Subcutaneous adipose tissue (tissue), 4 donors: ENCODE measurements around the gene ELFN2. TPM values are rescaled to one million over a fixed set of nuclear protein-coding genes. Genes with fewer than 3 reads are reported as not detected.

Experiments
- total RNA-seq, 4 donors: library from RNA; depleted of rRNA; stranded (reverse); fragments of >200 nt; gene quantifications; one replicate each; pipeline ENCODE4 v1.1.0, GENCODE V29; 2016
- TF ChIP-seq, protein P1 (sequence below): fragments of 450-650 bp; IDR thresholded peaks from one replicate; pipeline ENCODE4 v1.5.1; 2016; ENCODE audit warnings: low read depth, mild to moderate bottlenecking, control low read depth, antibody characterized with exemption, moderate library complexity

Gene ELFN2
- total RNA-seq, 4 donors from 2014 or later: not detected

DNA sequence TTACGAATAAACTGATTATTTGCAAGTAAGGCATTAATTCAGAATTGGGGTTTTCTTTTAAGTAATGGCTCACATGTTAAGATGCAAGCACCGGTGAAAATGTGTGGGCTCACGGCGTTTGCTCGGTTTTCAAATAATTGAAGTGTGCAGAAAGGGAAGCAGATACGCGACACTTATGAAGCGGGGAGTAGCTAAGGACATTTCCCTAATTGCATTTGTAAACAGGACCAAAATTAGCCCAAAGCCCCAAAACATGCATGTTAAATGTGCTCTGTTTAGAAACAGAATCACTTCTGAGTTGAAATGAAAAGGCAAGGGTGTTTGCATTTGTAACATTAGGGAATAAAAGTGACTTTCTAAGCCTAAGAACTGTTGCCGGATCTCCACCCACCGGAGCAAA lies 61.3 kb downstream of the ELFN2 start:
- TF ChIP-seq, protein P1, sequence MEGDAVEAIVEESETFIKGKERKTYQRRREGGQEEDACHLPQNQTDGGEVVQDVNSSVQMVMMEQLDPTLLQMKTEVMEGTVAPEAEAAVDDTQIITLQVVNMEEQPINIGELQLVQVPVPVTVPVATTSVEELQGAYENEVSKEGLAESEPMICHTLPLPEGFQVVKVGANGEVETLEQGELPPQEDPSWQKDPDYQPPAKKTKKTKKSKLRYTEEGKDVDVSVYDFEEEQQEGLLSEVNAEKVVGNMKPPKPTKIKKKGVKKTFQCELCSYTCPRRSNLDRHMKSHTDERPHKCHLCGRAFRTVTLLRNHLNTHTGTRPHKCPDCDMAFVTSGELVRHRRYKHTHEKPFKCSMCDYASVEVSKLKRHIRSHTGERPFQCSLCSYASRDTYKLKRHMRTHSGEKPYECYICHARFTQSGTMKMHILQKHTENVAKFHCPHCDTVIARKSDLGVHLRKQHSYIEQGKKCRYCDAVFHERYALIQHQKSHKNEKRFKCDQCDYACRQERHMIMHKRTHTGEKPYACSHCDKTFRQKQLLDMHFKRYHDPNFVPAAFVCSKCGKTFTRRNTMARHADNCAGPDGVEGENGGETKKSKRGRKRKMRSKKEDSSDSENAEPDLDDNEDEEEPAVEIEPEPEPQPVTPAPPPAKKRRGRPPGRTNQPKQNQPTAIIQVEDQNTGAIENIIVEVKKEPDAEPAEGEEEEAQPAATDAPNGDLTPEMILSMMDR: no peak

DNA sequence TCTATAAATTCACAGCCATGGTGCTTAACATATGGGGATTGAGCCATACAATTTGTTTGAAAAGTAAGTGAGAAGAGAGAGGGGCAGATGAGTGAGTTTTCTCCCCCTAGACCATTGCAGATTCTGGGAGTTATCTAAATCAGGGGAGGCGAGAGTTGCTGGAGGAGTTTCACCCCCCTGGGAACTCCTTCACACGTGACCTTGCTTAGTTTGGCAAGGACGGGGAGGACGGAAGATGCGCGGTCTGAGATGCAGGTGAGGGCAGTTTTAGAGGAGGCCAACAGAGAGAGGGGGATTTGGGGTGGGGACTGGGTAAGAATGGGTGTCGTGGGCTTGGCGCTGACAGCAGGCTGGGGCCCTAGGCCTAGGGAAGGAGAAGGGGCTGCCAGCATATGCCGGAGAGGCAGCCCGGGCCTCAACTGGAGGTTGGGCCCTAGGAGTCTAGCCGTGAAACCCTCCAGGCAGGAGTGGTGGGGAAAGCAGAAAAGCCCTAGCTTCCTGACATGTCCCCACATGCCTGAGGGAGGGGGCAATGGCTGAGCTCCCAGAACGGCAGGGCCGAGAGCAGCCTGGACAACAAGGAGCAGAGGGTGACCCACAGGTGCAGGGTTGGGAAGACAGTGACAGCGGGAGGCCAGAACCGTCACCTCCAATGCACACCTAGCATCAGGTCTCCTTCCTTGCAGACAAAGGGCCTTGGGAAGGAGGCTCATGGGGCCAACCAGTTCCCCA lies 63.9 kb downstream of the ELFN2 start:
- TF ChIP-seq, protein P1: no peak

DNA sequence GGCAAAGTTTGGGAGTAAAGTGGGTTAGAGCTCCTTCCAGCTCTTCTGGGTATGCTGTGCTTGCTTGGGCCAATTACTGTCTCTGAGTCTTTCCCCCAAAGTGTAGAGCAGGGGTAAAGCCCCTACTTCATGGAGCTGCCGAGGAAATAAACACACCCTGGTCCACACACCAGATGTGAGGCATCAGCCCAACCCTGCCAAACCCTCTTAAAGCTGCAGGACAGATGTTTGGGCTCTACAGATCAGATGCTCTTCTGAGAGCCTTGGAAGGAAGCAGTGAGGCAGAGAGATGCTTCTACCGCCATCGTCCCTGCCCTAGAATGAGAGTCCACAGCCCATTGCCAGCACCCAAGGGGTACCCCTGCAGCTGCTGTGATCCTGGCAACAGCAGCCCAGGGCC lies 64.7 kb downstream of the ELFN2 start:
- TF ChIP-seq, protein P1: no peak

DNA sequence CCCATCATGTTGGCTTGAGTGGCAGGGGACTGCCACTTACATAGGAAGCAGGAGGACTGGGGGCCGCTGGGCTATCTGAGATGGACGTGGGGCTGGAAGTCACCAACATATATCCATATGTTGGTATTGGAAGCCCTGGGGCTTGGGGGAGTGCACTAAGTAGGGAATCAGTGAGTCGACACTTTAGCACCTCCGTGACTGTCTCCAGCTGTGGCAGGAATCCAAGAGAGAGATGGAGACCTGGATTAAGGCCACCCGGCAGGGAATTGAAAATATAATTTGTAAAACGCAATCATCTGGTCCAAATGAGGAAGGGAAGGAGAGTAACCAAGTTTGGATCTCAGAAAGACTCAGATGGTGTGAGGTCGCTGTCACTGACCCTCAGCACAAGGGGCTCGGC lies 68.4 kb downstream of the ELFN2 start:
- TF ChIP-seq, protein P1: no peak

DNA sequence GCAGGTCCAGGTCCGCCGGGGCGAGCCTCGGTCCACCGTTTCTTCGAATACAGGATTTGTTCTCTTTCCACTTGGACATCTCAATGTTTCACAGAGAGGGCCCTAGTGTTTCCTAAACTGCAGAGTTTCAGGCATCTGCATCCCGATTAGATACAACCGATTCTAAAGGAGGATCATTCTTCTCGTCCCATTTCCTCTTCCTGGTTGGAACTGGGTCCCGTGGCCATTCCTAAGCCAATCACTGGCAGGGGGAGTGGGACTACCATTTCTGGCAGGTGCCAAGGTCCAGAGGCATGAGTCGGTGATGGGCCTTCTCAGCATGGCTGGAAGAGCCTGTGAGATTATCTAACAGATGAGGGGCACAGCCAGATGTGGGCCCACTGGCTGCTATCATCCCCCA lies 68.9 kb downstream of the ELFN2 start:
- TF ChIP-seq, protein P1: no peak

DNA sequence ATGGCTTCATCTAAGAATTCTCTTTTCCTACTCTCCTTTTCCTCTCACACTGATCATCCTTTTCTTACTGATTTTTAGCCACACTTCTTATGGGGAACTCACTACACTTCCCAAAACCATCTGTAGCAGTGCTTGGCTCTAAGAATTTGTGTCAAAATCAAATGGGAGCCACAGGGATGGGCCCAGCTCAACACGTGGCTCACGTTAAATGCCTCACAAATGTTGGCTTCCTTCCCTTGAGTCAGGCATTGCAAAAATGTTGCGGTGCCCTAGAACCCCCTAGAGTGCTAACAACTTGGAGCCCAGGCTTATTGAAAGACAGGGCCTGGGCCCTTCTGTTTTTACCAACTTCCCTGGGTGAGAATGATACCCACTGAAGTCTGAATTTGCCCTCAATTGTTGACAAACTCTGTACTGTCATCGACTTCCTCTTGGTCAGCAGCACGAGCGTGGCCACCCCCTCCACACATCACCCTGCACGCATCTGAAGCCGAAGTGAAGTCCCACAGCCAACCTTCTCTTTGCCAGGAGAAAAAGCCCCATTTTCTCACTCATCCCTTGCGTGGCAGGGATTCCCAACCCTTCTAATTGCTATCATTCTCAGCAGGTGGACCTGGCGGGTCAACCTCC lies 69.7 kb downstream of the ELFN2 start:
- TF ChIP-seq, protein P1: no peak

DNA sequence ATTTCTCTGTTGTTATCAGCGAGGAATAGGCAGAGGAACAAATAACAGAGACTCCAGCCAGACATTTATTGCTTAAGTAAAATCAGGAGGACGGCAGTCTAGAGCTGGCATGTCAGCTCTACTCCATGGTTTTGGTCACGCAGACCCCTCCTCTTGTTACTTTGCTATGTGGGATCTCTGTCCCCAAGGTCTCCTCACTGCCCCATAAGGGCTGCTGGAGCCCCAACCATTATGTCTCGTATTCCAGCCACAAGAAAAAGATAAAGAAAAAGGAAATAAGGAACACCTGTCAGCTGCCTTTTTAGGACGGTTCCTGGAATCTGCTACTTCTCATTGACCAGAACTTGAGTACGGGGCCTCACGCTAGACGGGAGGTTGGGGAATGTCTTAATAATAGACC lies 70.4 kb downstream of the ELFN2 start:
- TF ChIP-seq, protein P1: no peak
